IPS-18a (cell line): ENCODE measurements around the gene RAD51C.
A peak's percentile ranks its signal among the peaks of the same experiment; 100 is the strongest.
"Not testable (repeated sequence)": the region's sequence is repeated elsewhere in the genome, so short reads cannot be mapped to it uniquely, and the experiment has no call there.

Experiments used
- H3K27ac ChIP-seq: one replicate; pipeline ENCODE4 v1.5.1; 2013; ENCODE audit warnings: low read length
- H3K27me3 ChIP-seq: one replicate; pipeline ENCODE4 v1.6.1; 2013; ENCODE audit warnings: mild to moderate bottlenecking, low read length; ENCODE audit not compliant: control insufficient read depth, insufficient read depth
- H3K36me3 ChIP-seq: one replicate; pipeline ENCODE4 v1.6.1; 2013; ENCODE audit warnings: low read depth, low read length; ENCODE audit not compliant: control insufficient read depth
- H3K4me1 ChIP-seq: one replicate; pipeline ENCODE4 v1.6.1; 2013; ENCODE audit warnings: low read depth, low read length; ENCODE audit not compliant: control insufficient read depth
- H3K4me3 ChIP-seq: one replicate; pipeline ENCODE4 v1.5.1; 2013; ENCODE audit warnings: low read length
- H3K9ac ChIP-seq: one replicate; pipeline ENCODE4 v1.6.1; 2013; ENCODE audit warnings: mild to moderate bottlenecking, low read length, moderate library complexity
- H3K9me3 ChIP-seq: one replicate; pipeline ENCODE4 v1.6.1; 2013; ENCODE audit warnings: low read depth, low read length; ENCODE audit not compliant: control insufficient read depth

Gene RAD51C

DNA sequence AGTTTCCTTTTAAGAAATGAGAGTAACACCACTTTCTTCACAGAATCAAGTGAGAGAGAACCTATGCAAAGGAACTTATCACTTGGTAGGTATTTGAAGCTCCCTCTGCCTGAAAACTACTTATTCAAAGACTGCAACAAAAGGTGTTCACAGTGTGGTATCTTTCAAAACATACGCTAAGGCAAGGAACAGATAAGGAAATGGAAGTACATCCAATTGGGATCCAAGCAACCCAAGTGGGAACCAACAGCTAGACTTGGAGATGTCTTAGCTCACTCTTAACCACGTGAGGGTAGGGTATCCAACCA, 62.8 kb downstream of the RAD51C start:
- Histone ChIP-seq H3K9me3 (no peaks in the 10 kb centered on the region), H3K4me3 (peak overlapping the region; percentile 12), H3K9ac (no peak overlapping the region), H3K27me3 (peaks cover 22% of the 10 kb centered on the region), H3K36me3 (no peaks in the 10 kb centered on the region), H3K27ac (no peak overlapping the region), H3K4me1 (peaks cover 8% of the 10 kb centered on the region)

DNA sequence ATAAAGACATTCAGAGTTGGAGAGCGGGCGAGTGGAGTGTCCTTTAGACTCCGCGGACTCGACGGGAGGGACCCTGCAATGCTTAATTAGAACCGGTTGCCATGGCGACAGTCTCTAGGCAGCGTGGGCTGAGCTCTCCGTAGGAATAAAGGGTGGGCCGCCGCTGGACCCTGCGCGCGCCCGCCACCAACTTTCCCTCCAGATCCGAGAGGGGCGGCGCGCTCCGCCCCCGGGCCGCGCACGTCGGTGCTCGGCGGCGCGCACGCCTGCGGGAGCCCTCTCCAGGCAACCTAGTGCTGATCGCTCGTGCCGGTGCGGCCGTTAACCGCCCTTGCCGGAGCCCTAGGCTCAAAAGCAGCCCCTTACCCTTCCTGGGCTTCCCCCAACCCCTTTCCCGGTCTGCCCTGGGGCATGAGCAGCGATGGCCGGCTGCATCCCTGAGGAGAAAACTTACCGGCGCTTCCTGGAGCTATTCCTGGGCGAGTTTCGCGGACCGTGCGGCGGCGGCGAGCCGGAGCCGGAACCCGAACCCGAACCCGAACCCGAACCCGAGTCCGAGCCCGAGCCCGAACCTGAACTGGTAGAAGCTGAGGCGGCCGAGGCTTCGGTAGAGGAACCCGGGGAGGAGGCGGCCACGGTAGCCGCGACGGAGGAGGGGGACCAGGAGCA, 63.3 kb downstream of the RAD51C start, which contains the start of gene PPM1E:
PPM1E (plus strand) TSS at position 278 of the 669 bp plus-strand sequence.
- H3K4me1 ChIP-seq, result peaks cover 8% of the 10 kb centered on the region
- H3K27me3 ChIP-seq, result peaks cover 22% of the 10 kb centered on the region
- H3K36me3 ChIP-seq, result no peaks in the 10 kb centered on the region
- no peak within 1 kb of the TSS for H3K27ac ChIP-seq
- H3K4me3 ChIP-seq, result peak within 1 kb of the TSS; percentile 92
- no peaks in the 10 kb centered on the region for H3K9me3 ChIP-seq
- H3K9ac ChIP-seq, result peak within 1 kb of the TSS; percentile 53

DNA sequence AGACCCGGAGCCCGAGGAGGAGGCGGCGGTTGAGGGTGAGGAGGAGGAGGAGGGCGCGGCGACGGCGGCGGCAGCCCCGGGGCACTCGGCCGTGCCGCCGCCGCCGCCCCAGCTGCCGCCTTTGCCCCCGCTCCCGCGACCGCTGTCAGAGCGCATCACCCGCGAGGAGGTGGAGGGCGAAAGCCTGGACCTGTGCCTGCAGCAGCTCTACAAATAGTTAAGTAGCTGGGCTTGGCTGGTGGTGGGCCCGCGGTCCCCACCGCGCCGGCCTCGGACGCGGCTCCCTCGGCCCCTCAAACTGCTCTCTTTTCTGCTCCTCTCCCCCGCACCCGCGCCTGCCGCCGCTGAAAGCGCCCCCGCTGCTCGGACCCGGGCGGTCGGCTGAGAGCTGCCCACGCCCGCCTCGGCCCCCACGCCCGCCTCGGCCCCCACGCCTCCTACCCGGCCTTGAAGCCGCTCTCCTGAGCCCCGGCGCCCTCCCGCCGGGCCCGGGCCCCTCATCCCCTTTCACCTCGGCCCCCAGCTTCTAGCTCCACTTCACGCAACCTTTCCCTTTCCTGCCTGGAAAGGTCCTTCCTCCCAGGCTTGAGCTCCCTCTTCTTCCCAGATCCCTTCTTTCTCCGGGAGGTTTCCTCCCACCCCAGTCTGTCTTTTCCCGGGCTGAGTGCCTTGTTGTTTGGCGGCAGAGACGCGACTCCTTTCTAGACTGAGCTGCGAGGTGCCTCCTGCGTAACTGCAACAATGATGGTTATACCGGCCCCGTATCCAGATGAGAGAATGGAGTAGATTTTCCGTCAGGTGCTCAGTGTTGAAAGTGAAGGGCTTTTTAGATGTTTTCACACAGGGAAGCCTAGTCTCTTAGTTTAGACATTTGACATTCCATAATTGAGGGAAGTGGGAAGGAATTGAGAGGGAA, 64.1 kb downstream of the RAD51C start:
- Histone ChIP-seq H3K4me3 (peak overlapping the region; percentile 92), H3K9me3 (no peaks in the 10 kb centered on the region), H3K27me3 (peaks cover 22% of the 10 kb centered on the region), H3K4me1 (peaks cover 8% of the 10 kb centered on the region), H3K27ac (no peak overlapping the region), H3K9ac (peak overlapping the region; percentile 53), H3K36me3 (no peaks in the 10 kb centered on the region)

DNA sequence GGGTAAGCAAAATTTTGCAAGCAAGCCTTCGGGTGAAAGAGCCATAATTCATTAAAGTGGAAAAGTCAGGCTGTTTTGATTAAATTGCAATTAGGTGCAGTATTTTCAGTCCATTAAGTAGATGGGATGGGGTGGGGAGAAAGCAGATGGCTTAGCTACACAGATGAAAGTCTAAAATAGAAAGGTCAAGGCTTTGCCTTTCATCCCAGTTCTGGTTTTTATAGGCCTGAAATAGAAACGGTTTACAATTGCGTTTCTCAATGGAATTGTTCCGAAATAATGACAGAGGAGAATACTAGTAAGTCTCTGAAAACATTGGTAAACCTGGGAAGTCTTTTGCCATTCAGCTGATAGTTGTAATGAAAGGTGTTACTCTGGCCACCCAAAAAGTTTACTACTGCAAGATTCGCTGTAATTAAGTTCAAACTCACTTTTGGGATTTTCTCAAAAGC, 64.8 kb downstream of the RAD51C start:
- Histone ChIP-seq H3K9ac (peak overlapping the region; percentile 53), H3K36me3 (no peaks in the 10 kb centered on the region), H3K27ac (no peak overlapping the region), H3K4me3 (peak overlapping the region; percentile 92), H3K27me3 (peaks cover 22% of the 10 kb centered on the region), H3K9me3 (no peaks in the 10 kb centered on the region), H3K4me1 (peaks cover 8% of the 10 kb centered on the region)

DNA sequence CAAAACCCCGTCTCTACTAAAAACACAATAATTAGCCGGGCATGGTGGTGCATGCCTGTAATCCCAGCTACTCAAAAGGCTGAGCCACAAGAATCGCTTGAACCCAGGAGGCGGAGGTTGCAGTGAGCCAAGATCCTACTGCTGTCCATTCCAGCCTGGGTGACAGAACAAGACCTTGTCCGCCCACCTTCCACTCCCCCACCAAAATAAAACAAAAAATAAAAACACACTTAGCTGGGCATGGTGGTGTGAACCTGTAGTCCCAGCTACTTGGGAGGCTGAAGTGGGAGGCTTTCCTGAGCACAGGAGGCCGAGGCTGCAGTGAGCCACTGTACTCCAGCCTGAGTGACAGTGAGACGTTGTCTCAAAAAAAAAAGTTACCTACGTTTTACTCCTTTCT, 66.5 kb downstream of the RAD51C start:
- H3K4me3 ChIP-seq, result no peak overlapping the region
- no peak overlapping the region for H3K9ac ChIP-seq
- H3K4me1 ChIP-seq, result peaks cover 8% of the 10 kb centered on the region
- no peaks in the 10 kb centered on the region for H3K9me3 ChIP-seq
- H3K27ac ChIP-seq, result no peak overlapping the region
- no peaks in the 10 kb centered on the region for H3K36me3 ChIP-seq
- peaks cover 22% of the 10 kb centered on the region for H3K27me3 ChIP-seq

DNA sequence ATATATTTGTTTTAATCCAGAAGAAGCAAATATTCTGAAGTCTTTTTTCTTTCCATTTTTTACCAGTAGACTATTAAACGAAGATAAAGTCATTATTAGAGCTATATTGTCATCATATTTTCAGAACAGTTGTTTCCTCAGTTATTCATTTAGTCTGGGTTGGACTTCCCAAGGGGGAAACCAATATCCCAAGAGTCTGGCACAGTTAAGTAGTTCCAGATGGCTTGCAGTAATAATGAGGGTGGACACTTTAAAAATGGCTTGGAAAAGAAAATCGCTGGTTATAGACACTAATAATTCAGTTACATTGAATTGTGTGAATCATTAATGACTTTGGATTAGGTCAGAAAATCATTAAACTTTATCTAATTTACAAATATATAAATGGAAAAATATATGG, 67.1 kb downstream of the RAD51C start:
- no peak overlapping the region for H3K9ac ChIP-seq
- H3K27me3 ChIP-seq, result peaks cover 22% of the 10 kb centered on the region
- H3K9me3 ChIP-seq, result no peaks in the 10 kb centered on the region
- H3K4me1 ChIP-seq, result peaks cover 8% of the 10 kb centered on the region
- no peaks in the 10 kb centered on the region for H3K36me3 ChIP-seq
- no peak overlapping the region for H3K27ac ChIP-seq
- no peak overlapping the region for H3K4me3 ChIP-seq

DNA sequence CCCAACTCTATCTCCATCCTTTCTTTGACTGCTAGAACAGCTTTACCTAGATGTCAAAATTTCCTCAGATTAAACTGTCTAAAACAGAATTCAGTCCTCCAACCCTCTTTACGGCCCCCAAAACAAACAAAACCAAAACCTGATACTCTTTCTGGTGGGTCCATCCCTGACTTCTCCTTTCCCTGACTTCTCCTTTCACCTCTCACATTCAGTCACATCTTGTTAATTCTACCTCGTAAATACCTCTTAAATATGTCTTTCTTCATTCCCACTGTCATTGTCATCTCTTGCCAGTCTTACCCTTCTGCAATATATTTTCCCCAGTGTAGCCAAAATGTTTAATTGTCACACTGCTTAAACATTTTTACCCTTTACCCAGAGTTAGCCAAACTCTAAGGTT, 67.8 kb downstream of the RAD51C start:
- H3K4me3 ChIP-seq, result no peak overlapping the region
- peaks cover 8% of the 10 kb centered on the region for H3K4me1 ChIP-seq
- no peak overlapping the region for H3K27ac ChIP-seq
- peaks cover 14% of the 10 kb centered on the region for H3K27me3 ChIP-seq
- H3K9ac ChIP-seq, result no peak overlapping the region
- H3K9me3 ChIP-seq, result no peaks in the 10 kb centered on the region
- H3K36me3 ChIP-seq, result no peaks in the 10 kb centered on the region

DNA sequence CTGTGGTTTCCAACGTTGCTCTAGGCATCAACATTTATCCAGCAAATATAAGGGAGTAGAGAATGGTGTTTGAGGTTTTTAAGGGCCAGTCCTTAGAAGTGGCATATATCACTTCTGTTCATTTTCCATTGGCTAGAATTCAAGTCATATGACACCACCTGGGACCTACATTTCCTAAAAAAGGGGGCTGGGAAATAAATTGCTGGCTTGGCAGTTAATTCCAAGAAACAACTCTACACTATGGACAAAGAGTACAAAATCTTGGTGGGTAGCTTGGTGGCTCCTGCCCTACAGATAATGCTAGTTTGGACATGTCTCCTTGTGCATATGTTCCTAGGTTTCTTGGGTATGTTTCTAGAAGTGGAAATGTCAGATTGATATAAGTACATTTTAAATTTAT, 70.9 kb downstream of the RAD51C start:
- H3K4me3 ChIP-seq, result no peak overlapping the region
- no peak overlapping the region for H3K27ac ChIP-seq
- H3K9ac ChIP-seq, result no peak overlapping the region
- H3K36me3 ChIP-seq, result no peaks in the 10 kb centered on the region
- no peaks in the 10 kb centered on the region for H3K9me3 ChIP-seq
- no peaks in the 10 kb centered on the region for H3K4me1 ChIP-seq
- H3K27me3 ChIP-seq, result no peaks in the 10 kb centered on the region

DNA sequence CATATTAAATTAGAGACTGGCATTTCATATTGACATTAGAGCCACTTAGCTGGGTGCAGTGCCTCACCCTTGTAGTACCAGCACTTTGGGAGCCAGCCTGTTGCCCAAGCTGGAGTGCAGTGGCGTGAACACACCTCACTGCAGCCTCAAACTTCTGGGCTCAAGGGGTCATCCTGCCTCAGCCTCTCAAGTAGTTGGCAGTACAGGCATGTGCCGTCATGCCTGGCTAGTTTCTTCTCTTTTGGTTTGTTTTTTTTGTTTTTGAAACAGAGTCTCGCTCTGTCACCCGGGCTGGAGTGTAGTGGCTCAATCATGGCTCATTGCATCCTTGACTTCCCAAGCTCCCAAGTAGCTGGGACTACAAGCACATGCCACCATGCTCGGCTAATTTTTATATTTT, 72.0 kb downstream of the RAD51C start:
- H3K9ac ChIP-seq, result no peak overlapping the region
- no peak overlapping the region for H3K4me3 ChIP-seq
- no peaks in the 10 kb centered on the region for H3K36me3 ChIP-seq
- no peaks in the 10 kb centered on the region for H3K27me3 ChIP-seq
- no peaks in the 10 kb centered on the region for H3K9me3 ChIP-seq
- no peak overlapping the region for H3K27ac ChIP-seq
- no peaks in the 10 kb centered on the region for H3K4me1 ChIP-seq

DNA sequence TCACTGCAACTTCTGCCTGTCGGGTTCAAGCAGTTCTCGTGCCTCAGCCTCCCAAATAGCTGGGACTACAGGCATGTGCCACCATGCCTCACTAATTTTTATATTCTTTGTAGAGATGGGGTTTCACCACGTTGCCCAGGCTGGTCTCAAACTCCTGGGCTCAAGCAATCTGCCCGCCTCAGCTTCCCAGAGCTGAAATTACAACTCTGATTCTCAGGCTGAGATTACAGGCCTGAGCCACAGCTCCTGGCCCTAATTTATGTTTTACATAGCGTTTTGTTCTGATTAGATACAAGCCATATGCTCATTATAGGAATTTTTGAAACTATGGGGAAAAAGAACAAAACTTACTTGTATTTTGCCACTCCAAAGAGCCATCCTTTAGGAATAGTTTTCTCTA, 86.1 kb downstream of the RAD51C start:
- H3K36me3 ChIP-seq, H3K27ac ChIP-seq, H3K9me3 ChIP-seq, H3K4me1 ChIP-seq, H3K4me3 ChIP-seq, H3K9ac ChIP-seq, H3K27me3 ChIP-seq: not testable (repeated sequence)

DNA sequence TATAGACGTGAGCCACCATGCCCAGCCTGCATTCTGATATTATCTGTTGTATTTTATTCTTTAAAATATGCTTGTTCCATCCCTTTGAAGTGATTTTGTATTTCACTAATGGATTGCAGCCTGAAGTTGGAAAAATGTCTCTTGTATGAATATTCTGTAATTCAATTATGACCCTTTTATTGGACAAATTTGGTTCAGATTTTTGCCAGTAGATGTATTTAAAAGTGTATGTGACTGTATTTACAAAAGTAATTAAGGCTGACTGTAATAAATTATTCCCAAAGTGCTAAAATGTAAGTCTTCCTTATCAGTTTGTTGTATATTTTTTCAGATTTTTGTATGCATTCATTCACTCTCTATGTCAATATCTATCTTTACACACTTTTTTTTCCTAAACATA, 87.0 kb downstream of the RAD51C start:
- H3K4me3 ChIP-seq, result no peak overlapping the region
- no peaks in the 10 kb centered on the region for H3K36me3 ChIP-seq
- no peak overlapping the region for H3K9ac ChIP-seq
- no peak overlapping the region for H3K27ac ChIP-seq
- H3K4me1 ChIP-seq, result no peaks in the 10 kb centered on the region
- no peaks in the 10 kb centered on the region for H3K27me3 ChIP-seq
- no peaks in the 10 kb centered on the region for H3K9me3 ChIP-seq

DNA sequence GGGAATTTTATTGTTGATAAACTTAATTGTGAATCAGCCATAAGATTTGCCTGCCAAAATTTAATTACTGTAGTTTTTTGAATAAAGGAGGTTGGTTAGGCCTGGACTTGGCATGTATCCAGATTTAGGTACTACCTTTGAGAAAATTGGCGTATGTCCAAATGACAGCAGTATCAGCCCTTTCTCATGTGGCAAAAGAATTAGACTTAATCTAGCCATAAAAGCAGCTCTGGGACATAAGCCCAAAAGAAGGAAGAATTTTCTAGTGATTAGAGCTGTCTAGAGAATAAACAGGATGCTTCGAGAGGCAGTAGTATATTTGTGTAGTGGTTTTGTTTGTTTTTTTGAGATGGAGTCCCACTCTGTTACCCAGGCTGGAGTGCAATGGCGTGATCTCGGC, 91.0 kb downstream of the RAD51C start:
- Histone ChIP-seq H3K4me1 (no peaks in the 10 kb centered on the region), H3K36me3 (no peaks in the 10 kb centered on the region), H3K4me3 (no peak overlapping the region), H3K27ac (no peak overlapping the region), H3K27me3 (no peaks in the 10 kb centered on the region), H3K9me3 (no peaks in the 10 kb centered on the region), H3K9ac (no peak overlapping the region)
